Mammary epithelial cell (primary cell): Measurements from ENCODE around the gene WSCD1.

Experiments used
- CTCF ChIP-seq, 2 donors: IDR thresholded peaks in 1 of 2; conservative IDR thresholded peaks in 1 of 2; 2 replicates each; pipeline ENCODE4 v1.5.1; 2011 to 2012; ENCODE audit warnings: inconsistent platforms in 2 of 2, low read length in 2 of 2, mild to moderate bottlenecking in 2 of 2, control low read depth in 1 of 2, low read depth in 1 of 2; ENCODE audit not compliant: insufficient read depth in 1 of 2; ENCODE audit errors: extremely low read depth in 1 of 2
- EZH2 ChIP-seq: IDR thresholded peaks from 2 replicates; pipeline ENCODE4 v1.6.1; 2012; ENCODE audit warnings: low read length, inconsistent platforms, borderline replicate concordance

GRCh38 chr17:6046431-6046830 lies 23.7 kb upstream of the WSCD1 start:
- no peak for TF ChIP-seq CTCF (conservative IDR thresholded peaks at IDR 0.05 in 1 of 2, IDR thresholded peaks at IDR 0.05 in 1 of 2; ENCODE audit: extremely low read depth in 1 of 2, insufficient read depth in 1 of 2, low read depth in 1 of 2, low read length in 2 of 2)
- TF ChIP-seq EZH2: no peak
